Calu3 (cell line): Measurements from ENCODE around the gene CTNNBL1. TPM values are rescaled to one million over a fixed set of nuclear protein-coding genes. Genes with fewer than 3 reads are reported as not detected.

ENCODE experiments used
- BruUV-seq: library from RNA; stranded (reverse); fragments of 400-500 nt; replicated peaks from 2 replicates; lab custom pipeline; 2021; lab: Mats Ljungman, UMichigan
- CTCF ChIA-PET: fragments of 300-600 bp; sonication (Branson Sonifier 250); formaldehyde crosslinking; loops from one replicate; lab custom pipeline; 2022; ENCODE audit warnings: antibody characterized with exemption; lab: Charles Lee
- DNase-seq: peaks from one replicate; pipeline ENCODE4 v3.0.0; 2022
- H3K27ac Mint-ChIP-seq: one replicate; pipeline ENCODE4 v1.8.0; 2022; ENCODE audit warnings: mixed read lengths; ENCODE audit not compliant: unreplicated experiment
- H3K27me3 Mint-ChIP-seq: one replicate; pipeline ENCODE4 v1.8.0; 2022; ENCODE audit warnings: mixed read lengths; ENCODE audit not compliant: unreplicated experiment
- H3K36me3 Mint-ChIP-seq: one replicate; pipeline ENCODE4 v1.8.0; 2022; ENCODE audit warnings: mild to moderate bottlenecking, moderate library complexity, mixed read lengths; ENCODE audit not compliant: insufficient read depth, unreplicated experiment
- H3K4me1 Mint-ChIP-seq: one replicate; pipeline ENCODE4 v1.8.0; 2022; ENCODE audit warnings: mild to moderate bottlenecking, low read depth, mixed read lengths; ENCODE audit not compliant: unreplicated experiment
- H3K4me3 Mint-ChIP-seq: one replicate; pipeline ENCODE4 v1.8.0; 2022; ENCODE audit warnings: mild to moderate bottlenecking, low read depth, moderate library complexity, mixed read lengths; ENCODE audit not compliant: unreplicated experiment
- H3K9me3 Mint-ChIP-seq: one replicate; pipeline ENCODE4 v1.8.0; 2022; ENCODE audit warnings: low read depth, mixed read lengths; ENCODE audit not compliant: unreplicated experiment
- CTCF ChIP-seq: fragments of 200-600 bp; IDR thresholded peaks from one replicate; pipeline ENCODE4 v1.8.0; 2022; ENCODE audit warnings: antibody characterized with exemption; ENCODE audit not compliant: unreplicated experiment
- intact Hi-C: fragments of 100-400 bp; cut with micrococcal nuclease; formaldehyde crosslinking; loops from one replicate; pipeline ENCODE4 v1.10.0; 2022; ENCODE audit not compliant: unreplicated experiment
- total RNA-seq: library from RNA; stranded (reverse); gene quantifications from 2 replicates; pipeline ENCODE4 v1.2.3, GENCODE V29; 2022

CTNNBL1 gene
- total RNA-seq, 1 experiment from 2014 or later: 106 TPM

DNA sequence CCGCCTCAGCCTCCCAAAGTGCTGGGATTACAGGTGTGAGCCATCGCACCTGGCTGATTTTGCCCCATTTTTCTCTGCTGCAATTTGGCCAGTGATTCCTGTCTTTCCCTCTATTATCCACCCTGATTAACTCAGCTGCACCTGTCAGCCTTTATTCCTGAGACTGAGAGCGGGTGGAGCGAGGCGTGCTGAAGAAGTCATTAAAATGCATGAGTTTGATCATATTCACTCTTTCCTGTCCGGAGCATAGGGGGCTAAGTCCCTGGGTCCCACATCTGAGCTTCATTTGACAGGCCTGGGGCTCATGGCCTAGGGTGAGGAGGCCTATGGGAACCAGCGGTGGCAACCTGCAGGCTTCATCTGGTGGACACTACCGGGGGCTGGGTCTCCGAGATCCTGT is 25.7 kb upstream of the CTNNBL1 start:
- peaks cover 3% of the 10 kb centered on the region for H3K9me3 Mint-ChIP-seq
- DNase-seq: no peak
- TF ChIP-seq CTCF: no peak
- H3K27me3 Mint-ChIP-seq: peaks cover 68% of the 10 kb centered on the region
- no TSS peak for BruUV-seq
- H3K4me3 Mint-ChIP-seq: no peak overlapping the region
- no peaks in the 10 kb centered on the region for H3K4me1 Mint-ChIP-seq
- CTCF ChIA-PET: no interaction called here
- no peaks in the 10 kb centered on the region for H3K36me3 Mint-ChIP-seq
- intact Hi-C loops: no loop called here
- no peak overlapping the region for H3K27ac Mint-ChIP-seq

DNA sequence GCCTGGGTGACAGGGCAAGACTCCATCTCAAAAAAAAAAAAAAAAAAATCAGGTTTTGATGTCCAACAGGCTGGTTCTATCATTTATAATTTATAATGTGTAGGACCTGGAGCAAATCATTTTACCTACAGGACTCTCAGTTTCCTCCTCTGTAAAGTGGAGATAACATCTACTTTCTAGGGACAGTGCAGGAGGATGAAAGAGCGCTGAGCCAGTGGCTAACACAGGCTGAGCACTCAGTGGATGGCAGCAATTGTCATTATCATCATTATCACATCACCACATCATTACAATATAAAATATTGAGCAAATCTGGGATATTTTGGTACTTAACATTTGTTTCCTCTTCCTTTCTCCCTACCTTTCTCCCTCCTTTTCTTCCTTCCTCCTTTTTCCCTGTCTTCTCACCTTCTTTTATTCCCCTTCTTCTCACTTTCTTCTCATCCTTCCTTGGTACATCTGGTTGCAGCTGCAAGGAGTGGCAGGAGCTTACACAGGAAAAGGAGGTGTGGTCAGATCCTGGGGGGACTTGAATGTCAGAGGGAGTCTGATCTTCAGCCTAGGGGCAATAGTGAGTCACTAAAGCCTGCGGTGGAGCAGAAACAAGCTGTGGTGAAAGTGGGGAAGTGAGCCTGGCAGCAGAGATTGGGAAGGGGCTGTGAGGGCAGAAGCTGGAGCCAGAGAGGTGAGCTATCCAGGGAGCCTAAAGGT is 24.6 kb upstream of the CTNNBL1 start:
- DNase-seq: no peak
- peaks cover 70% of the 10 kb centered on the region for H3K27me3 Mint-ChIP-seq
- no peak for TF ChIP-seq CTCF
- BruUV-seq: no TSS peak
- H3K4me3 Mint-ChIP-seq: no peak overlapping the region
- no peaks in the 10 kb centered on the region for H3K4me1 Mint-ChIP-seq
- intact Hi-C loops: no loop called here
- H3K36me3 Mint-ChIP-seq: no peaks in the 10 kb centered on the region
- no peak overlapping the region for H3K27ac Mint-ChIP-seq
- H3K9me3 Mint-ChIP-seq: peaks cover 3% of the 10 kb centered on the region
- CTCF ChIA-PET: interaction anchor here (0.5 to 0.6 kb wide), 2 partner anchors 282 to 389 kb away, joined by 3 read pairs; no protein-coding TSS in a partner anchor

GRCh38 chr20:37669773-37670236 is 24.0 kb upstream of the CTNNBL1 start:
- CTCF ChIA-PET: interaction anchor here (0.5 to 0.6 kb wide), 2 partner anchors 282 to 388 kb away, joined by 3 read pairs; no protein-coding TSS in a partner anchor
- no peaks in the 10 kb centered on the region for H3K9me3 Mint-ChIP-seq
- H3K36me3 Mint-ChIP-seq: no peaks in the 10 kb centered on the region
- intact Hi-C loops: no loop called here
- peaks cover 72% of the 10 kb centered on the region for H3K27me3 Mint-ChIP-seq
- no peaks in the 10 kb centered on the region for H3K4me1 Mint-ChIP-seq
- no peak overlapping the region for H3K27ac Mint-ChIP-seq
- no peak for TF ChIP-seq CTCF
- no TSS peak for BruUV-seq
- no peak for DNase-seq
- H3K4me3 Mint-ChIP-seq: no peak overlapping the region

GRCh38 chr20:37670351-37670791 is 23.5 kb upstream of the CTNNBL1 start:
- Mint-ChIP-seq H3K36me3 (no peaks in the 10 kb centered on the region), H3K4me3 (no peak overlapping the region), H3K9me3 (no peaks in the 10 kb centered on the region), H3K27ac (no peak overlapping the region), H3K27me3 (peaks cover 78% of the 10 kb centered on the region), H3K4me1 (no peaks in the 10 kb centered on the region)
- no peak for TF ChIP-seq CTCF
- CTCF ChIA-PET: no interaction called here
- DNase-seq: no peak
- intact Hi-C loops: no loop called here
- BruUV-seq: no TSS peak
